Keratinocyte (primary cell): ENCODE data around the gene NDUFS2. TPM values are rescaled to one million over a fixed set of nuclear protein-coding genes. Genes with fewer than 3 reads are reported as not detected.
"Not testable (repeated sequence)": the region's sequence is repeated elsewhere in the genome, so short reads cannot be mapped to it uniquely, and the experiment has no call there.

Experiments used
- DNase-seq: peaks from one replicate; pipeline ENCODE4 v3.0.0-alpha.2; 2011; ENCODE audit warnings: low read depth, missing footprints, low spot score
- FAIRE-seq: peaks from 2 replicates; lab custom pipeline; 2011; peaks lifted over from hg19 to GRCh38; lab: Jason Lieb, UNC
- H2AFZ ChIP-seq: 2 replicates; pipeline ENCODE4 v1.6.0; 2012; ENCODE audit warnings: low read length, control low read depth, inconsistent platforms; ENCODE audit not compliant: control insufficient read depth
- H3K27ac ChIP-seq: 2 replicates; pipeline ENCODE4 v1.5.1; 2011; ENCODE audit warnings: low read length; ENCODE audit not compliant: control insufficient read depth, insufficient read depth
- H3K27me3 ChIP-seq: 3 replicates; pipeline ENCODE4 v1.6.0; 2011; ENCODE audit warnings: low read length; ENCODE audit not compliant: control insufficient read depth, insufficient read depth; ENCODE audit errors: extremely low read depth
- H3K36me3 ChIP-seq, 2 experiments: 2 replicates in 1 of 2; 3 replicates in 1 of 2; pipeline ENCODE4 v1.5.1; 2011; ENCODE audit warnings: low read length in 2 of 2, mild to moderate bottlenecking in 1 of 2; ENCODE audit not compliant: control insufficient read depth in 2 of 2, insufficient read depth in 2 of 2; ENCODE audit errors: extremely low read depth in 1 of 2
- H3K4me1 ChIP-seq: 3 replicates; pipeline ENCODE4 v1.5.1; 2011; ENCODE audit warnings: low read length; ENCODE audit not compliant: control insufficient read depth, insufficient read depth; ENCODE audit errors: extremely low read depth
- H3K4me2 ChIP-seq: 3 replicates; pipeline ENCODE4 v1.6.0; 2011; ENCODE audit warnings: low read depth, low read length; ENCODE audit not compliant: control insufficient read depth, insufficient read depth; ENCODE audit errors: extremely low read depth
- H3K4me3 ChIP-seq, 3 experiments: fragments of 200-600 bp in 1 of 3; sonication (generic) in 1 of 3; 2 replicates in 2 of 3; 3 replicates in 1 of 3; pipeline ENCODE4 v1.5.1; 2011 to 2016; ENCODE audit warnings: low read length in 3 of 3, mild to moderate bottlenecking in 3 of 3, control low read depth in 2 of 3, inconsistent platforms in 1 of 3, low read depth in 1 of 3, mixed read lengths in 1 of 3, mixed run types in 1 of 3, moderate library complexity in 1 of 3; ENCODE audit not compliant: control insufficient read depth in 2 of 3, insufficient read depth in 2 of 3; ENCODE audit errors: extremely low read depth in 1 of 3
- H3K79me2 ChIP-seq: 2 replicates; pipeline ENCODE4 v1.6.0; 2012; ENCODE audit warnings: low read length; ENCODE audit not compliant: control insufficient read depth, insufficient read depth
- H3K9ac ChIP-seq: 3 replicates; pipeline ENCODE4 v1.6.0; 2011; ENCODE audit warnings: low read length; ENCODE audit not compliant: control insufficient read depth, insufficient read depth; ENCODE audit errors: extremely low read depth
- H3K9me1 ChIP-seq: 3 replicates; pipeline ENCODE4 v1.6.0; 2011; ENCODE audit warnings: low read length; ENCODE audit not compliant: control insufficient read depth, insufficient read depth; ENCODE audit errors: extremely low read depth
- H3K9me3 ChIP-seq: 2 replicates; pipeline ENCODE4 v1.5.1; 2012; ENCODE audit warnings: low read depth, low read length; ENCODE audit not compliant: control insufficient read depth
- H4K20me1 ChIP-seq: 3 replicates; pipeline ENCODE4 v1.6.0; 2011; ENCODE audit warnings: low read length; ENCODE audit not compliant: control insufficient read depth, insufficient read depth; ENCODE audit errors: extremely low read depth
- CTCF ChIP-seq, 3 experiments: IDR thresholded peaks in 1 of 3; conservative IDR thresholded peaks in 1 of 3; optimal IDR thresholded peaks in 1 of 3; 2 replicates in 2 of 3; 3 replicates in 1 of 3; pipeline versions ENCODE3 to v1.5.1; 2011; ENCODE audit warnings: low read length in 3 of 3, mild to moderate bottlenecking in 3 of 3, moderate library complexity in 2 of 3, control low read depth in 1 of 3, inconsistent platforms in 1 of 3; ENCODE audit not compliant: insufficient read depth in 2 of 3; ENCODE audit errors: extremely low read depth in 1 of 3
- EZH2 ChIP-seq: IDR thresholded peaks from one replicate; pipeline ENCODE4 v1.6.1; 2012; ENCODE audit warnings: inconsistent platforms, mild to moderate bottlenecking, low read length, moderate library complexity
- dilution Hi-C: fragments of 300-500 bp; cut with MboI; formaldehyde crosslinking; loops from one replicate; pipeline ENCODE4 v1.7.0; 2020; ENCODE audit warnings: low sequenced_read_pairs; ENCODE audit not compliant: extremely low pct_ligation_motif_present
- polyA plus RNA-seq, 5 experiments: library from polyadenylated mRNA; depleted of rRNA in 3 of 5; stranded (reverse) in 3 of 5; stranded (forward) in 1 of 5; unstranded in 1 of 5; fragments of >200 nt; gene quantifications; 1 replicate in 1 of 5; 2 replicates in 3 of 5; 3 replicates in 1 of 5; pipeline versions ENCODE4 v1.2.1 to v1.2.3, GENCODE V29; 2011 to 2012; ENCODE audit warnings: missing spikeins in 2 of 5, low read depth in 1 of 5, low replicate concordance in 1 of 5

The NDUFS2 gene
- polyA plus RNA-seq, 1 donor (not counting 4 experiments of a cell fraction or from before 2014, with no cell fraction given), result 136 TPM

GRCh38 chr1:161257109-161257508 lies 54.9 kb downstream of the NDUFS2 start:
- H3K9me1 ChIP-seq, H3K36me3 ChIP-seq, H3K79me2 ChIP-seq, H3K4me2 ChIP-seq, FAIRE-seq, DNase-seq, dilution Hi-C loops, H4K20me1 ChIP-seq, H3K27ac ChIP-seq, H3K9me3 ChIP-seq, H3K9ac ChIP-seq, H3K4me3 ChIP-seq, H2AFZ ChIP-seq: not testable (repeated sequence)
- Histone ChIP-seq H3K27me3 (peaks cover 31% of the 10 kb centered on the region), H3K4me1 (peaks cover 12% of the 10 kb centered on the region)

- no peak for TF ChIP-seq CTCF (optimal IDR thresholded peaks at IDR 0.05 in 1 of 3, IDR thresholded peaks at IDR 0.05 in 1 of 3, conservative IDR thresholded peaks at IDR 0.05 in 1 of 3; ENCODE audit: extremely low read depth in 1 of 3, insufficient read depth in 2 of 3, low read length in 3 of 3)
- TF ChIP-seq EZH2, result peak; percentile 76
- H3K9me3 ChIP-seq, result no peaks in the 10 kb centered on the region
- H3K36me3 ChIP-seq, result no peaks in the 10 kb centered on the region
- dilution Hi-C loops, result no loop called here
- H3K4me1 ChIP-seq, result peaks cover 12% of the 10 kb centered on the region
- no peak within 1 kb of the TSS for H3K9ac ChIP-seq
- H3K9me1 ChIP-seq, result no peaks in the 10 kb centered on the region
- no peak for DNase-seq
- H4K20me1 ChIP-seq, result no peaks in the 10 kb centered on the region
- FAIRE-seq, result no peak
- peak within 1 kb of the TSS; percentile 79 for H3K4me2 ChIP-seq
- H3K27ac ChIP-seq, result no peak within 1 kb of the TSS
- H3K79me2 ChIP-seq, result no peaks in the 10 kb centered on the region
- H3K27me3 ChIP-seq, result peaks cover 31% of the 10 kb centered on the region
- peak within 1 kb of the TSS; percentile 31 to 51 (median 44) for H3K4me3 ChIP-seq
- H2AFZ ChIP-seq, result peak within 1 kb of the TSS; percentile 59
These were observed 56.5 kb downstream of the NDUFS2 start, which contains the start of gene PCP4L1 for GRCh38 chr1:161258439-161259344. Gene PCP4L1, plus strand, starts transcription at chr1:161258745. Its CDS starts 230 bp downstream, at chr1:161258975.
